NCI-H1436 (cell line): ENCODE results near the gene CPSF7.
A peak's percentile ranks its signal among the peaks of the same experiment; 100 is the strongest.
"Not testable (repeated sequence)": the region's sequence is repeated elsewhere in the genome, so short reads cannot be mapped to it uniquely, and the experiment has no call there.

ENCODE experiments used
- DNase-seq: peaks from one replicate; lab custom pipeline; 2025; lab: John Stamatoyannopoulos, UW

CPSF7 gene

GRCh38 chr11:61384271-61385242, 45.2 kb downstream of the CPSF7 start:
- no peak for DNase-seq

- not testable (repeated sequence) for DNase-seq
Observed at GRCh38 chr11:61383859-61384258, 45.9 kb downstream of the CPSF7 start.

DNA sequence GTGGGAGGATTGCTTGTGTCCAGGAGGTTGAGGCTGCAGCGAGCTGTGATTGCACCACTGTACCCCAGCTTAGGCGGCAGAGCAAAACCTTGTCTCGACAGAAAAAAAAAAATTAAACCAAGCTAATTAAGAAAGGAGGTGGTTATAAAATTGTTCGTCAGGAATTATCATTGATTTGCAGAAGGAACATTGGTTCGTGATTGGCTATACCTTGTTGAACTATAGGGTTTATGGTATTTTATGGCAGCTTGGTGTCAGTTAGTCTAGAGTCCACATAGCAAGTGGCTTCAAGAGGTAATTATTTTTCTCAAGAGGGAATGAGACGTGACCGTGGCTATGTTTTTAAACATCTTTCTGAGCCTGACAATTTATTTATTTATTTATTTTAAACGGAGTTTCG, 48.9 kb downstream of the CPSF7 start:
- DNase-seq: no peak

- DNase-seq: no peak
Observed at GRCh38 chr11:61378713-61379313, 51.0 kb downstream of the CPSF7 start.

- DNase-seq: no peak
Observed at GRCh38 chr11:61377461-61378160, 52.2 kb downstream of the CPSF7 start.

- no peak for DNase-seq
Observed at GRCh38 chr11:61375761-61376108, 54.0 kb downstream of the CPSF7 start.

DNA sequence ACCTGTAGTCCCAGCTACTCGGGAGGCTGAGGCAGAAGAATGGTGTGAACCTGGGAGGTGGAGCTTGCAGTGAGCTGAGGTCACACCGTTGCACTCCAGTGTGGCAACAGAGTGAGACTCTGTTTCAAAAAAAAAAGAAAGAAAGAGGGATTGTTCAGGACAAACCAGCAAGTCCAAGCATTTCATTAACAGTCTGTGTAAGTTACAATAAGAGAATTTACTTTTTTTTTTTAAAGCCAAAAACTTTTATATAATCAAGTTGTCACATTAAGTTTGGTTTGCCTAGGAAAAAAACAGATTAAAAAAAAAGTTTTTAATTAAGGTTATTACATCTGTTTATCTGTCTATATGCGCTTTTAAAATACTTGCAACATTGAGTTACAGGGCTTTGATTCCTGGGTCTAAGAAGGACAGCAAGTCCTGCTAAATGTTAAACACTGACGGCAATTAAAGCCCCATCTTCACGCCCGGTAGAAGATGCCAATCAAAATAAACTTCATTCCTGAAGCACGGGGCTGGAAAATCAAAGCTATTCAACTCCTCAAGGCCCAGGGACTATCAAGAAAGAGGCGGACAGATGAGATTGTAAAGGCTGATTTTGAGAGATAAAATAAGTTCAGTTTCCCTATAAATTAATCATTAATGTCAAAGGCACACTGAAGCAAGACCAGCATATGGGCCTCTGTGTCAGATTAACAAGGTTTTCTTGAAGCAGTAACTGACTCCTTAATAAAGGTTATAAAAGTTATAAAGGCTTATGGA, 56.9 kb downstream of the CPSF7 start:
- DNase-seq: no peak

GRCh38 chr11:61370349-61371005, 59.3 kb downstream of the CPSF7 start:
- DNase-seq: no peak

GRCh38 chr11:61369372-61370348, 60.1 kb downstream of the CPSF7 start:
- DNase-seq: no peak

- DNase-seq: no peak
Observed at GRCh38 chr11:61368646-61369045, 61.1 kb downstream of the CPSF7 start.

DNA sequence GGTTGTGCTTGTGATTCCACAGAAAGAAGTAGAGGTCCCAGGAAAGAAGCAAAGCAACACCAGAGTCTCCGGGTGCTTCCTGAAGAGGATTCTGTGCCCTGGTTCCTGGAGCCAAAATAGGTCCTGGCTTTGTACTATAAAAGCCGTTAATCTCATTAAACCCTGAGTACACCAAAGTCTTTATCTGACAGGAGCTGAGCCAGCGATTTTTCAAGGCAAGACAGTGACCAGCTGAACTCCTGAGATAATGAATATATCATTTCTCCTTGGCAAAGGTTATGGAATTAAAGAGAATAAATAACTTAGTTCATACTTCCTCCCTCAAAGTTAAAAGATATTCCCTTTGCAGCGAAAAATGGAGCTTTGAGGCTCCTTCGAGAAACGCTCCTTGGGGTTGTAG, 62.4 kb downstream of the CPSF7 start:
- DNase-seq: no peak

GRCh38 chr11:61364012-61364675, 65.6 kb downstream of the CPSF7 start:
- DNase-seq: no peak

- DNase-seq: no peak
Observed at GRCh38 chr11:61362542-61362875, 67.3 kb downstream of the CPSF7 start.

DNA sequence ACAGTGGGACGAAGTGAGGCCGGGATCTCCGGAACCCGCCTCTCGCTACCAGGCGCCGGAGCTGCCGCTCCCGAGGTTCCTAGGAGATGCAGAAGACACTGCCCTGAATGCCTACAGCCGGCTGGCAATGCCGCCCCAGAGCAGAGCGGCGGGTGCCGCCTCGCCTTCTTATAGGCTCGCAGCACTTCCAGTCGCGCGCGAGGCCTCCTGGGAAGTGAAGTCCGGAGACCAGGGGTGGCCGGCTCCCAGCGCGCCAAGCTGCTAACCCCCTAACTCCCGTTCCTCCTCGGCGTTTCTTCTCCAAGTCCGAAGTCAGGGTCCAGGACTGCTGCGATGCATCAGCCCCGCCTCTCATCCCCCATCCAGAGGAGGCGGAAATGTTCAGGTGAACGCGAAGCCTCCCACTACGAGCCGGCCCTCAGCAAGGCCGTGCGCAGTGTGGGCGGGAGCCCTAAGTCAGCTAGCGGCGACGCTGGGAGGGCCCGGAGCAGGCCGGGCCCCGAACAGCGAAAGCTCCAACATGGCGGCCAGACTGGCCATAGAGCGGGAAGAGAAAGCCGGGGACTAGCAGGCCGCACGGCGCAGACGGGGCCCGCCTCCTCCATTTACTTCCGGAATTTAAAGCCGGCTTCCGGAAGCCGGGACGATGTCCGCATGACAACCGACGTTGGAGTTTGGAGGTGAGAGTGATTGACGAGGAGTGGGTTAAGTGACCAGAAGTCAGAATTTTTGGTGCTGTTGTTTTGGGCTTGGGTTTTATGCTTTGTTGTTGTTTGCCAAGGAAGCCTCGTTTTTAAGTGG, 67.8 kb downstream of the CPSF7 start, which contains the start of the genes CYB561A3 and TMEM138:
Gene CYB561A3 (minus strand): TSS at position 142 of the 801 bp plus-strand sequence. CDS start 5,169 bp downstream, outside the sequence.
Gene TMEM138 (plus strand): TSS at position 634 of the 801 bp plus-strand sequence. CDS start 2,017 bp downstream, outside the sequence.
- DNase-seq: peak; percentile 90

DNA sequence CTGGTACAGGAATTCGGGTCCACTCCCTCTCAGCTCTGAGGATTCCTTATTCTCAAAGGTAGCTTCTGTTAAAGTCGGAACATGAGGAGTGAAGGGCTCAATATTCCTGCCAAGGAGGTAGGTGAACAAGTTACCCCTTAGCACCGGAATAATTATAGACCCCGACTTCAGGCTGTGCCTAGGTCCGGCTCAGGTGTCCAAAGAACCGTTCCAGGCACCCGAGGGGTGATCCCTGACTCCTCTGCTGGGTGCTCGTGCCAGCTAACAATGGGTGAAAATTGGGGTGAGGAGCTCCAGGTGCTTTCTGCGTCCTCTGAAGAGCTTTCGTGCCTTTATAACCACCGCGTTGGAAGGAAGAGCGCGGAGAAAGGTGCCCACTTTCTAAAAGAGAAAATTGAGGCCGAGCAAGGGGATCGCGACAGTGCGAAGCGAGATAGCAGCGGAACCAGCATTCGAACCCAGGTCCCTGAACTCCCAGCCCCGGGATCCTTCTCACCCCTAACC, 68.5 kb downstream of the CPSF7 start:
- no peak for DNase-seq

GRCh38 chr11:61359516-61359915, 70.3 kb downstream of the CPSF7 start:
- no peak for DNase-seq

DNA sequence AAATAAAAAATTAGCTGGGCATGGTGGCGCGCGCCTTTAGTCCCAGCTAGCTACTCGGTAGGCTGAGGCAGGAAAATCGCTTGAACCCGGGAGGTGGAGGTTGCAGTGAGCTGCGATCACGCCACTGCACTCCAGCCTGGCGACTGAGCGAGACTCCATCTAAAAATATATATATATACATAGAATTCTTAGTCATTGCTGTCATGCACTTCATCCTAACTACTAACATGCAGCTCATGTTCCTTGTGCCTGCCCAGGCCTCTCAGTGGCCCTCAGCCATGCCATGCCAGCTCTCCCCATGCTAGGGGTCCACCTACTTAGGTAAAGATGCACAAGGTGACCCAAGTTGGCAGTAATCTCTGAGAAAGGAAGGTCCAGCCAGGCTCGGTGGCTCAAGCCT, 71.2 kb downstream of the CPSF7 start:
- DNase-seq: no peak

DNA sequence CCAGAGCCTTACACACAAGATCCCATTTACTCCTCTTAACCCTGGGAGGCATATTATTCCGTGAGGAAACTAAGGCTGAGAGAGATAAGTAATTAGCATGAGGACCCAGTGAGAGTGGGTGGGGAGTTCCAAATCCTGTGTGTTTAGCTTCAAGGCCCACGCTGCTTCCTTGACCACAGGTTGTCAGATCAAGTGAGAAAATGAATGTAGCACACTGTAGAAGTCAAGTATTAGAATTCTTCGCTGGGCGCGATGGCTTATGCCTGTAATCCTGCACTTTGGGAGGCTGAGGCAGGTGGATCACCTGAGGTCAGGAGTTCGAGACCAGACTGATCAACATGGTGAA, 71.9 kb downstream of the CPSF7 start:
- DNase-seq: no peak
